Adrenal gland (tissue), 12 donors: Measurements from ENCODE around the gene ADGRE1. TPM values are rescaled to one million over a fixed set of nuclear protein-coding genes. Genes with fewer than 3 reads are reported as not detected.

Source experiments
- DNase-seq, 7 donors: peaks; one replicate each; pipeline ENCODE4 v3.0.0-alpha.2; 2019 to 2020
- H3K27ac ChIP-seq, 5 donors: fragments of 200-600 bp; sonication (generic) in 4 of 5; 1 replicate in 3 of 5; 2 replicates in 2 of 5; pipeline versions ENCODE4 v1.5.1 to v1.8.0; 2016 to 2020; ENCODE audit warnings: mild to moderate bottlenecking in 1 of 5
- H3K27me3 ChIP-seq: fragments of 200-600 bp; 2 replicates; pipeline ENCODE4 v1.8.0; 2021
- H3K36me3 ChIP-seq, 2 donors: fragments of 200-600 bp; replicated peaks in 1 of 2; 1 replicate in 1 of 2; 2 replicates in 1 of 2; pipeline versions ENCODE4 v1.5.1 to v1.8.0; 2018 to 2022
- H3K4me1 ChIP-seq, 2 donors: fragments of 200-600 bp; replicated peaks in 1 of 2; 1 replicate in 1 of 2; 2 replicates in 1 of 2; pipeline versions ENCODE4 v1.5.1 to v1.8.0; 2018 to 2021
- H3K4me3 ChIP-seq, 4 donors: fragments of 200-600 bp; sonication (generic) in 3 of 4; one replicate each; pipeline ENCODE4 v1.5.1; 2016 to 2018
- H3K9me3 ChIP-seq, 3 donors: fragments of 200-600 bp; sonication (generic) in 1 of 3; replicated peaks in 1 of 3; 1 replicate in 2 of 3; 2 replicates in 1 of 3; pipeline versions ENCODE4 v1.5.1 to v1.8.0; 2016 to 2021
- POLR2A ChIP-seq, 2 donors: fragments of 450-650 bp; IDR thresholded peaks; one replicate each; pipeline ENCODE4 v1.6.1; 2017; ENCODE audit warnings: antibody characterized with exemption in 2 of 2, mild to moderate bottlenecking in 2 of 2, moderate library complexity in 1 of 2
- WGBS, 4 donors: extraction: QIAGEN DNeasy Blood & Tissue Kit in 2 of 4; methylation state at CpG; one replicate each; pipeline versions ENCODE4 v1.1.5 to v1.1.7; 2013 to 2017; 5-methylcytosine and 5-hydroxymethylcytosine counted together
- intact Hi-C, 2 donors: fragments of 100-400 bp; cut with DNase I; formaldehyde crosslinking; loops; one replicate each; pipeline versions ENCODE4 v1.14.1 to v1.15.0; 2022 to 2023
- polyA plus RNA-seq, 3 donors: library from polyadenylated mRNA; stranded (reverse); fragments of 200-250 nt in 2 of 3; fragments of 350-450 nt in 1 of 3; fragmentation: Illumina TruSeq in 1 of 3; extraction: RNeasy Lipid Tissue Mini Kit (QIAGEN cat#74804) in 1 of 3; gene quantifications; one replicate each; pipeline ENCODE4 v1.2.3, GENCODE V29; 2013 to 2014
- total RNA-seq, 9 donors: library from RNA; depleted of rRNA in 4 of 9; stranded (reverse); fragments of >200 nt in 4 of 9; fragments of 120-200 nt in 1 of 9; fragmentation: NEBNext Ultra II Directional in 1 of 9; extraction: Animal tissue kit (Norgen Biotek cat#: 25700) in 1 of 9; gene quantifications; one replicate each; pipeline versions ENCODE4 v1.1.0 to v1.2.4, GENCODE V29; 2013 to 2023
- TF ChIP-seq, protein P1 (sequence below), 6 experiments: fragments of 450-650 bp in 4 of 6; fragments of 200-600 bp in 2 of 6; sonication (generic) in 1 of 6; IDR thresholded peaks; 1 replicate in 5 of 6; 2 replicates in 1 of 6; pipeline versions ENCODE4 v1.5.1 to v1.8.0; 2016 to 2021; ENCODE audit warnings: antibody characterized with exemption in 6 of 6, mild to moderate bottlenecking in 2 of 6, moderate library complexity in 1 of 6
- donor health status: healthy with polysubstance abuse.
- donor health status: Bipolar disorder and iron deficiency.
- donor health status: DM: yes; HTN: yes; CAD: no.
- donor health status: DM: no; HTN: no; CAD: no.
- donor health status: DM: no; HTN: no; CAD: no.
- donor health status: DM: yes; HTN: yes; CAD: no.

Gene ADGRE1
- total and polyA plus RNA-seq, 12 donors: 0.07 to 1.2 (median 0.28) TPM; not detected in 1

DNA sequence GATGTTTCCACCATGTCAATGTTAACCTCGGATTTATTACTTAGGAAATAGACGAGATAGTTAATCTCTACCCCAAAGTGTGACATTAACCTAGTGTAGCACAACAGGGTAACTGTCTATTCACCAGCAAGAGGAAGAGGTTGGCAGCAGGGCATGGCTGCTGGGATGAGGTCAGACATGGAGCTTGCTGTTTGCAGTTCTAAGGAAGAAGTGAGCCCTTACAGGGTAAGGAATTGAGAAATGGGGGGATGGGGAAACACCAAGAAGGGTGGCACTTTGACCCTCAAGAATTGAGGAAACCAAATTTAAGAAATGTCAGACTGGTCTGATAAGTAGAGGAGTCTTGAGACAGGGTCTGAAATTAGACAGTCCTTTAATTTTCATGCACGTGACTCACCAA lies 71.4 kb downstream of the ADGRE1 start:
- no peaks in the 10 kb centered on the region for H3K36me3 ChIP-seq
- H3K4me3 ChIP-seq: no peak overlapping the region
- 45 to 58% (median 50%) methylated on average over 3 of the region's 3 CpGs for WGBS, 4 donors
- no peak for TF ChIP-seq POLR2A (IDR thresholded peaks at IDR 0.05)
- TF ChIP-seq, protein P1, sequence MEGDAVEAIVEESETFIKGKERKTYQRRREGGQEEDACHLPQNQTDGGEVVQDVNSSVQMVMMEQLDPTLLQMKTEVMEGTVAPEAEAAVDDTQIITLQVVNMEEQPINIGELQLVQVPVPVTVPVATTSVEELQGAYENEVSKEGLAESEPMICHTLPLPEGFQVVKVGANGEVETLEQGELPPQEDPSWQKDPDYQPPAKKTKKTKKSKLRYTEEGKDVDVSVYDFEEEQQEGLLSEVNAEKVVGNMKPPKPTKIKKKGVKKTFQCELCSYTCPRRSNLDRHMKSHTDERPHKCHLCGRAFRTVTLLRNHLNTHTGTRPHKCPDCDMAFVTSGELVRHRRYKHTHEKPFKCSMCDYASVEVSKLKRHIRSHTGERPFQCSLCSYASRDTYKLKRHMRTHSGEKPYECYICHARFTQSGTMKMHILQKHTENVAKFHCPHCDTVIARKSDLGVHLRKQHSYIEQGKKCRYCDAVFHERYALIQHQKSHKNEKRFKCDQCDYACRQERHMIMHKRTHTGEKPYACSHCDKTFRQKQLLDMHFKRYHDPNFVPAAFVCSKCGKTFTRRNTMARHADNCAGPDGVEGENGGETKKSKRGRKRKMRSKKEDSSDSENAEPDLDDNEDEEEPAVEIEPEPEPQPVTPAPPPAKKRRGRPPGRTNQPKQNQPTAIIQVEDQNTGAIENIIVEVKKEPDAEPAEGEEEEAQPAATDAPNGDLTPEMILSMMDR (IDR thresholded peaks at IDR 0.05): no peak
- no peak overlapping the region for H3K27ac ChIP-seq
- no peaks in the 10 kb centered on the region for H3K27me3 ChIP-seq
- intact Hi-C loops: no loop called here
- no peak for DNase-seq
- H3K4me1 ChIP-seq: no peaks in the 10 kb centered on the region
- H3K9me3 ChIP-seq: no peaks in the 10 kb centered on the region

DNA sequence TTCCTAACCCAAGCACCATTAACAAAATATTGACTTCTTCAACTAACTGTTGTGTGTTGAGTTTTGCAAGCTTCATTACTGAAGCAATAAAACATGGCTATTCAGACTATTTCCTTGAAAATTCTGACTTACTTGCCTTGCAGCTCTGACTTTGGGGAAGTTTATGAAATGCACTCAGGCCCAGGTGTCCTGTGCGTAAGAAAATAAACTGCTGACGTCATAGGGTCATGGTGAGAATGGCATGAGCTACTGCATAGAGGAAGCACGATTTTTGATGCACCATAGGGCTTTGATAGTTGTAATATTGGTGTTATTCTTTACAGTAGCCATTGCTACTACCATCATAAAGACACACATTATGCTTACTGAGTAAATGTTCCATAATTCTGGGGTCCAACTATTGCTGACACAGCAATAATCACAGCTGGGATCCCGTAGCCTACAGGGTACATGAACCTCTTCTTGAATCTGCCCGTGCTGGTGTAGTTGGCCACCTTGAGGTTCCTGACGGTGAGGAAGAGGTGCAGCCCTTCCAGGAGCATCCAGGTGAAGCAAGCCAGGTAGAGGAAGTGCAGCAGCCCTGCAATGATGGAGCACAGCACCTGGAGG lies 76.0 kb downstream of the ADGRE1 start:
- no peak overlapping the region for H3K27ac ChIP-seq
- intact Hi-C loops: no loop called here
- no peak overlapping the region for H3K4me3 ChIP-seq
- WGBS, 4 donors: 60 to 74% (median 65%) methylated on average over 6 of the region's 6 CpGs
- no peaks in the 10 kb centered on the region for H3K4me1 ChIP-seq
- no peaks in the 10 kb centered on the region for H3K9me3 ChIP-seq
- no peak for DNase-seq
- H3K36me3 ChIP-seq: no peaks in the 10 kb centered on the region
- TF ChIP-seq, protein P1 (IDR thresholded peaks at IDR 0.05): no peak
- TF ChIP-seq POLR2A (IDR thresholded peaks at IDR 0.05): no peak
- no peaks in the 10 kb centered on the region for H3K27me3 ChIP-seq

DNA sequence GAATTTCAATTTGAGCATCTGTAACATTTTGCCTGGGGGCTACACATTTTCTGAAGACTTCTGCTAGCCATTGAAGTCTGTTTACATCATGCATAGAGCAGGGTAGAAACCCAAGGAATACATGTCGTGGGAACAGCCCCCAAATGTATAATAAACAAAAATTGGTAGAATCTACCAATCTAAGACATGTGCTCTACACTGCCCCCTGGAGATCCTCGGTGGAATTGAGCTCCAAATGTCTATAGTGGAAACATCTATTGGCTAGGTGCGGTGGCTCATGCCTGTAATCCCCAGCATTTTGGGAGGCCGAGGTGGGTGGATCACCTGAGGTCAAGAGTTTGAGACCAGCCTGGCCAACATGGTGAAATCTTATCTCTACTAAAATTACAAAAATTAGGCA lies 76.6 kb downstream of the ADGRE1 start:
- no peaks in the 10 kb centered on the region for H3K36me3 ChIP-seq
- intact Hi-C loops: no loop called here
- 45 to 58% (median 50%) methylated on average over 4 of the region's 4 CpGs for WGBS, 4 donors
- no peak overlapping the region for H3K27ac ChIP-seq
- no peaks in the 10 kb centered on the region for H3K4me1 ChIP-seq
- H3K4me3 ChIP-seq: no peak overlapping the region
- no peaks in the 10 kb centered on the region for H3K9me3 ChIP-seq
- DNase-seq: peak in 1 of 7 donors; percentile 21
- no peak for TF ChIP-seq POLR2A (IDR thresholded peaks at IDR 0.05)
- TF ChIP-seq, protein P1 (IDR thresholded peaks at IDR 0.05): peak in 2 of 6 experiments; percentile 12 to 23
- H3K27me3 ChIP-seq: no peaks in the 10 kb centered on the region

DNA sequence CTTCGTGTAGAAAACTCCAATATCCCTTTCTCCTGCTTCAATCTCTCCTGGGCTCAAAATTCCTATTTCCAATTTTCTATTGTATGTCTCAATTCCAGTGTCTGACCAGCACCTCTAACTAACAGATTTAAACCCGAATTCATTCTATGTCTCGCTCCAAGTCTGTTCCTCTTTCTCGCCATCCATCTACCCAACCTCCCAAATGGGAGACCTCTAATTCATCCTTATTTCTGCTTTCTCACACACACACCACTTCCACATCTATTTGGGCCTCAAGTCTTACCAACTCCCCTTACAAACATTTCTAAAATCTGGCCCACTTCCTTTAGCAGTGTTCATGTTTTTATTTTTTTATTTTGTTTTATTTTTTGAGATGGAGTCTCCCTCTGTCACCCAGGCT lies 80.6 kb downstream of the ADGRE1 start:
- intact Hi-C loops: no loop called here
- Histone ChIP-seq H3K9me3 (no peaks in the 10 kb centered on the region), H3K4me3 (no peak overlapping the region), H3K27ac (no peak overlapping the region), H3K27me3 (no peaks in the 10 kb centered on the region), H3K36me3 (no peaks in the 10 kb centered on the region), H3K4me1 (no peaks in the 10 kb centered on the region)
- no peak for TF ChIP-seq POLR2A (IDR thresholded peaks at IDR 0.05)
- TF ChIP-seq, protein P1 (IDR thresholded peaks at IDR 0.05): no peak
- no peak for DNase-seq
- 59 to 71% (median 68%) methylated on average over 4 of the region's 4 CpGs for WGBS, 4 donors
